Activated naive CD4-positive, alpha-beta T cell treated with Interleukin-2 at 50 U/mL for 16 hours (primary cell): ENCODE data around the gene GTF3C2.

Experiments
- DNase-seq: peaks from one replicate; pipeline ENCODE4 v3.0.0-alpha.2; 2020

GTF3C2 gene

GRCh38 chr2:27291865-27292264 lies 64.7 kb downstream of the GTF3C2 start:
- DNase-seq = no peak

GRCh38 chr2:27290549-27290948 lies 66.0 kb downstream of the GTF3C2 start:
- no peak for DNase-seq

GRCh38 chr2:27288610-27289009 lies 68.0 kb downstream of the GTF3C2 start:
- DNase-seq = no peak

GRCh38 chr2:27285481-27285880 lies 71.1 kb downstream of the GTF3C2 start:
- DNase-seq = no peak

DNA sequence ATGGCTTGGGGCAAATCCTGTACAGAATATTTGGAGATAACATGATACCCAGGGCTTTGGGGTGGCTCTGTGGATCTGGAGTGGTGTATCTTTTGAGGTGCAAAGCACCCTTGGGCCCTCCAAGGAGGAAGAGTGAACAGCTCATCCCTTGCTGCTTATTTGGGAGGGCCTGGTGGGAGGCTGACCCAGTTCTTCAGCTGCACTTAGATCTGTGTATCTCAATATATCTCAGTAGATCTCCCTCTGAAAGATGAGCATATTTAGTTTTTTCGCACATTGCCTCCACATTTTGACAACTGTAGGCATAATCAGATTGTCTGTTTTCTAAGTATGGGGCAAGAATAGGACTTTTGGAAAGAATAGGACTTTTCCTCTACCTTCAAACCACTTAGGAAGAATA lies 71.6 kb downstream of the GTF3C2 start:
- DNase-seq = no peak

GRCh38 chr2:27282892-27283291 lies 73.7 kb downstream of the GTF3C2 start:
- DNase-seq = no peak

- DNase-seq = no peak
Measured at GRCh38 chr2:27281855-27282559, 74.6 kb downstream of the GTF3C2 start, which contains the start of gene TRIM54. TRIM54 (plus strand) TSS chr2:27282429; CDS start chr2:27282732, 303 bp downstream.

DNA sequence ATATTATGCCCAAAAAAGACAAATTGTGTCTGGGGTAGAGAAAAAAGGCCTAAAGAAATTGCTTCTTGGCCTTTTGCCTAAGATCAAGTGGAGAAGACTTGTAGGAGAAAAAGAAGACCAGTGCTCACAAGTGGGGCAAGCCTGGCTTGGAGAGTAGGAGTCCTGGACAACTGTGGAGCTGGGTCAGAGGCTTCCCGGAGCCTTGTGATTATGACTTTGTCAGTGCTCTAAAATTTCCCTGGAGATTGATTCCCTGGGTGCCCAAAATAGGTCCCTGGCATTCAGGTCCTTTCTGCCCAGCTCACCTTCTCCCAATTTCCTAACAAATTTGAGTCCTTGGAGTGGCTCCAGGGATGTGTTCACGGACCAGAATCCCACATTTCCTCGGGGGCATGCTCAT lies 75.1 kb downstream of the GTF3C2 start:
- DNase-seq = no peak

DNA sequence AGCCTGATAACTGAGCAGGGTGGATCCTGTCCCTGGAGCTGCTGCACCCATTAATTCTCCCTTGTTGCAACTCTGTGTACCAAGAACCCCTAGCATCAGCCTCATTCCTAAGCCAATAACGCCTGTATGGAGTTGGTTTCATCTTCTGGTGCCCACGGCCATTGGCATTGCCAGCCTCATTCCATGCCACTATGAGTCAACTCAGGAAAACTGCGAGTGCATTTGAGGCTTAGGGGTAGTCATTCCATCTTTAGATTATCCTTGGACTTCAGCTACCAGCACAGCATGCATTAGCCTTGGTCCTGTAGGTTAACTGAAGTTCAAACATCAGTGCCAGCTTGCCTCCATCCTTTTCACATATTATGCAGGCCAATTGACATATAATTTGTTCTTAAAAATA lies 75.7 kb downstream of the GTF3C2 start:
- DNase-seq = no peak

DNA sequence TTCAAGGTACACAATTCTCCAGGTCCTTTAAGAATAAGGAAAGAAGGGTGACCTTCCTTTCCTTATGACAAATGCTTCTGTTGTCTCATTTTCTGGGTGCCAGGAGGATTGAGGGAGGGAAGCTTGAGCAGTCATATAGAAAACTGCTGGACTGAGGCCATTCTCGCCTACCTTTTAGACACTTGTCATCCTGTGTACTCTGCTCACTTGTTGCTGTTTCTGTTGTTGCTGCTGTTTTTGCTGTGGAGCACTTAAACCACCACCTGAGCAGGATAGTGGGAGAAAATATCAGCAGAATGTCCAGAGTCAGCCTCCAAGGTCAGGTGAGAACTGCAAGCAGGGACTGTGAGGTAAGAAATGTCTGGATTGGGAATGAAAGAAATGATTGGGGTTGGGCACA lies 78.6 kb downstream of the GTF3C2 start:
- no peak for DNase-seq
